HG03135 (cell line): ENCODE measurements around the gene TMPRSS11A.

Experiments used
- ATAC-seq: cut with Tn5 transposase; IDR thresholded peaks from one replicate; pipeline ENCODE4 v1.9.1; 2021; ENCODE audit warnings: mild to moderate bottlenecking, moderate library complexity; ENCODE audit not compliant: unreplicated experiment

TMPRSS11A gene

GRCh38 chr4:67963356-67963755 is at the start of gene TMPRSS11A:
TSS of gene TMPRSS11A (minus strand) at chr4:67963493. CDS start at chr4:67963393, 100 bp downstream.
- no peak for ATAC-seq

- no peak for ATAC-seq
Observed at GRCh38 chr4:68011684-68012083, 48.4 kb upstream of the TMPRSS11A start.

GRCh38 chr4:68002906-68003305 is 39.6 kb upstream of the TMPRSS11A start:
- no peak for ATAC-seq

GRCh38 chr4:67996127-67996526 is 32.8 kb upstream of the TMPRSS11A start:
- no peak for ATAC-seq

- no peak for ATAC-seq
Observed at GRCh38 chr4:67988991-67989390, 25.7 kb upstream of the TMPRSS11A start.

- no peak for ATAC-seq
Observed at GRCh38 chr4:67983333-67983732, 20.0 kb upstream of the TMPRSS11A start.

- no peak for ATAC-seq
Observed at GRCh38 chr4:67980512-67980911, 17.2 kb upstream of the TMPRSS11A start.

GRCh38 chr4:67973608-67974007 is 10.3 kb upstream of the TMPRSS11A start:
- no peak for ATAC-seq

- ATAC-seq, result no peak
Observed at GRCh38 chr4:67954890-67955289, 8.4 kb downstream of the TMPRSS11A start.

GRCh38 chr4:67941074-67941473 is 22.2 kb downstream of the TMPRSS11A start:
- no peak for ATAC-seq

GRCh38 chr4:67940506-67940905 is 22.8 kb downstream of the TMPRSS11A start:
- no peak for ATAC-seq

GRCh38 chr4:67939195-67939594 is 24.1 kb downstream of the TMPRSS11A start:
- no peak for ATAC-seq

- ATAC-seq, result no peak
Observed at GRCh38 chr4:67935888-67936287, 27.4 kb downstream of the TMPRSS11A start.

- ATAC-seq, result no peak
Observed at GRCh38 chr4:67934628-67935027, 28.7 kb downstream of the TMPRSS11A start.

- no peak for ATAC-seq
Observed at GRCh38 chr4:67933755-67934154, 29.5 kb downstream of the TMPRSS11A start.

- ATAC-seq, result no peak
Observed at GRCh38 chr4:67933038-67933437, 30.3 kb downstream of the TMPRSS11A start.

GRCh38 chr4:67931256-67931655 is 32.0 kb downstream of the TMPRSS11A start:
- ATAC-seq, result no peak

GRCh38 chr4:67929426-67929825 is 33.9 kb downstream of the TMPRSS11A start:
- no peak for ATAC-seq

GRCh38 chr4:67928546-67928945 is 34.7 kb downstream of the TMPRSS11A start:
- ATAC-seq, result no peak

GRCh38 chr4:67927251-67927650 is 36.0 kb downstream of the TMPRSS11A start:
- ATAC-seq, result no peak

- ATAC-seq, result no peak
Observed at GRCh38 chr4:67926485-67926884, 36.8 kb downstream of the TMPRSS11A start.

GRCh38 chr4:67922697-67923096 is 40.6 kb downstream of the TMPRSS11A start:
- ATAC-seq, result no peak

- ATAC-seq, result no peak
Observed at GRCh38 chr4:67918428-67918827, 44.9 kb downstream of the TMPRSS11A start.
